ENCODE data around the gene LSAMP.

DNA sequence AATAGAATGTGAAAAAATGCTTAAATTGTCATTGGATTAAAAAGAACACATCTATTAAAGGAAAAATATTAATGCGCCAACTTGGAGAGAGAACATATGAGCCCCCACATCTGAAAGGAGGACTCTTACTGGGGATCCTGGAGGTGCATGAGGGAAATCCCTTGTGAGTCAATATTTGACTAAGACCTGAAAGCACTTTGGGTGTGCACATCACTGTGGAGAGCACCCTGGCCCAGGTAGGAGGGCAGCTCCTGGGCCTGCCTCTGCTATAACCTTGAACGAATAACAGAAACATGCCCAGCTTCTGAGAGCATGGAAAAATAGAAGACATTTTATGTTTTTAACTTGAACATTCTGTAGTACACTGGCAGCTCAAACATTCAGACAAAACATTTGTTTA, 622.2 kb downstream of the LSAMP start:
- TF ChIP-seq, protein P1, sequence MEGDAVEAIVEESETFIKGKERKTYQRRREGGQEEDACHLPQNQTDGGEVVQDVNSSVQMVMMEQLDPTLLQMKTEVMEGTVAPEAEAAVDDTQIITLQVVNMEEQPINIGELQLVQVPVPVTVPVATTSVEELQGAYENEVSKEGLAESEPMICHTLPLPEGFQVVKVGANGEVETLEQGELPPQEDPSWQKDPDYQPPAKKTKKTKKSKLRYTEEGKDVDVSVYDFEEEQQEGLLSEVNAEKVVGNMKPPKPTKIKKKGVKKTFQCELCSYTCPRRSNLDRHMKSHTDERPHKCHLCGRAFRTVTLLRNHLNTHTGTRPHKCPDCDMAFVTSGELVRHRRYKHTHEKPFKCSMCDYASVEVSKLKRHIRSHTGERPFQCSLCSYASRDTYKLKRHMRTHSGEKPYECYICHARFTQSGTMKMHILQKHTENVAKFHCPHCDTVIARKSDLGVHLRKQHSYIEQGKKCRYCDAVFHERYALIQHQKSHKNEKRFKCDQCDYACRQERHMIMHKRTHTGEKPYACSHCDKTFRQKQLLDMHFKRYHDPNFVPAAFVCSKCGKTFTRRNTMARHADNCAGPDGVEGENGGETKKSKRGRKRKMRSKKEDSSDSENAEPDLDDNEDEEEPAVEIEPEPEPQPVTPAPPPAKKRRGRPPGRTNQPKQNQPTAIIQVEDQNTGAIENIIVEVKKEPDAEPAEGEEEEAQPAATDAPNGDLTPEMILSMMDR (IDR thresholded peaks at IDR 0.05): no peak
- no peak for TF ChIP-seq POLR2AphosphoS5 (IDR thresholded peaks at IDR 0.05)

Measured in sigmoid colon (tissue), 4 donors.